Endothelial cell of umbilical vein (primary cell): ENCODE data around the gene BAD. TPM values are rescaled to one million over a fixed set of nuclear protein-coding genes. Genes with fewer than 3 reads are reported as not detected.

ENCODE experiments used
- BruUV-seq: library from RNA; stranded (reverse); fragments of 400-500 nt; replicated peaks from 2 replicates; lab custom pipeline; 2021; lab: Mats Ljungman, UMichigan
- CTCF ChIA-PET: fragments of 300-600, 350-600 bp; sonication (Branson Sonifier 250); formaldehyde crosslinking; loops from one replicate; lab custom pipeline; 2021; ENCODE audit warnings: antibody characterized with exemption, inconsistent platforms; lab: Charles Lee
- POLR2A ChIA-PET: fragments of 300-600, 350-600 bp; sonication (Branson Sonifier 250); formaldehyde crosslinking; loops from one replicate; lab custom pipeline; 2021; ENCODE audit warnings: antibody characterized with exemption, inconsistent platforms; lab: Charles Lee
- DNase-seq: peaks from one replicate; pipeline ENCODE4 v3.0.0-alpha.2; 2011; ENCODE audit warnings: low read depth, low spot score
- FAIRE-seq: peaks from 2 replicates; lab custom pipeline; 2011; peaks lifted over from hg19 to GRCh38; lab: Jason Lieb, UNC
- H2AFZ ChIP-seq: 2 replicates; pipeline ENCODE4 v1.6.0; 2012; ENCODE audit warnings: low read depth, low read length, control low read depth, inconsistent platforms
- H3K27ac ChIP-seq: 2 replicates; pipeline ENCODE4 v1.5.1; 2011; ENCODE audit warnings: low read depth, mild to moderate bottlenecking, control low read depth, low read length, moderate library complexity; ENCODE audit not compliant: insufficient read depth
- H3K27me3 ChIP-seq, 2 experiments: 2 replicates each; pipeline versions ENCODE4 v1.6.0 to v1.6.1; 2011; ENCODE audit warnings: low read length in 2 of 2, mixed read lengths in 1 of 2; ENCODE audit not compliant: control insufficient read depth in 2 of 2, insufficient read depth in 2 of 2
- H3K36me3 ChIP-seq, 2 experiments: 2 replicates in 1 of 2; 3 replicates in 1 of 2; pipeline ENCODE4 v1.5.1; 2011; ENCODE audit warnings: low read length in 2 of 2, mild to moderate bottlenecking in 1 of 2, moderate library complexity in 1 of 2; ENCODE audit not compliant: control insufficient read depth in 2 of 2, insufficient read depth in 2 of 2; ENCODE audit errors: extremely low read depth in 1 of 2
- H3K4me1 ChIP-seq: 3 replicates; pipeline ENCODE4 v1.5.1; 2011; ENCODE audit warnings: mild to moderate bottlenecking, low read length; ENCODE audit not compliant: control insufficient read depth, insufficient read depth; ENCODE audit errors: extremely low read depth
- H3K4me2 ChIP-seq: 2 replicates; pipeline ENCODE4 v1.6.1; 2011; ENCODE audit warnings: low read length, control low read depth, mixed read lengths; ENCODE audit not compliant: insufficient read depth
- H3K4me3 ChIP-seq, 3 experiments: fragments of 200-600 bp in 1 of 3; sonication (generic), shearing (Covaris generic) in 1 of 3; replicated peaks in 1 of 3; 2 replicates each; pipeline ENCODE4 v1.5.1; 2011 to 2016; ENCODE audit warnings: control low read depth in 3 of 3, low read length in 3 of 3, mild to moderate bottlenecking in 2 of 3, inconsistent platforms in 1 of 3, low read depth in 1 of 3, moderate library complexity in 1 of 3; ENCODE audit not compliant: insufficient read depth in 1 of 3
- H3K79me2 ChIP-seq: 2 replicates; pipeline ENCODE4 v1.6.0; 2012; ENCODE audit warnings: low read length, inconsistent platforms; ENCODE audit not compliant: control insufficient read depth, insufficient read depth
- H3K9ac ChIP-seq: replicated peaks from 2 replicates; pipeline ENCODE3; 2011; ENCODE audit warnings: low read length, control low read depth; ENCODE audit not compliant: insufficient read depth; ENCODE audit errors: extremely low read depth
- H3K9me1 ChIP-seq: replicated peaks from 3 replicates; pipeline ENCODE4 v1.6.0; 2011; ENCODE audit warnings: mild to moderate bottlenecking, low read length; ENCODE audit not compliant: control insufficient read depth, insufficient read depth; ENCODE audit errors: extremely low read depth
- H3K9me3 ChIP-seq: replicated peaks from 2 replicates; pipeline ENCODE4 v1.5.1; 2012; ENCODE audit warnings: low read length, inconsistent platforms; ENCODE audit not compliant: control insufficient read depth, insufficient read depth
- H4K20me1 ChIP-seq: replicated peaks from 2 replicates; pipeline ENCODE3; 2011; ENCODE audit warnings: mild to moderate bottlenecking, low read length; ENCODE audit not compliant: control insufficient read depth, insufficient read depth; ENCODE audit errors: extremely low read depth
- CTCF ChIP-seq, 2 donors: IDR thresholded peaks; 1 replicate in 1 of 2; 2 replicates in 1 of 2; pipeline ENCODE4 v1.5.1; 2011; ENCODE audit warnings: low read length in 2 of 2, mild to moderate bottlenecking in 2 of 2, moderate library complexity in 2 of 2, control low read depth in 1 of 2, inconsistent platforms in 1 of 2, low read depth in 1 of 2; ENCODE audit not compliant: insufficient read depth in 1 of 2; ENCODE audit errors: extremely low read depth in 1 of 2
- EZH2 ChIP-seq: IDR thresholded peaks from 2 replicates; pipeline ENCODE4 v1.6.1; 2012; ENCODE audit warnings: borderline replicate concordance, low read depth, mild to moderate bottlenecking, moderate library complexity, low read length, inconsistent platforms; ENCODE audit not compliant: severe bottlenecking
- FOS ChIP-seq: IDR thresholded peaks from 2 replicates; pipeline ENCODE4 v1.6.1; 2011; ENCODE audit warnings: mild to moderate bottlenecking, low read length, moderate library complexity, borderline replicate concordance; ENCODE audit not compliant: insufficient read depth
- GATA2 ChIP-seq: IDR thresholded peaks from 2 replicates; pipeline ENCODE4 v1.7.0; 2011; ENCODE audit warnings: low read depth, mild to moderate bottlenecking, moderate library complexity, mixed read lengths, low read length; ENCODE audit not compliant: insufficient read length, insufficient read depth
- JUN ChIP-seq: IDR thresholded peaks from 2 replicates; pipeline ENCODE4 v1.6.1; 2011; ENCODE audit warnings: borderline replicate concordance, low read depth; ENCODE audit not compliant: insufficient read length, insufficient read depth
- MAX ChIP-seq: IDR thresholded peaks from 2 replicates; pipeline ENCODE4 v1.6.1; 2011; ENCODE audit not compliant: insufficient read depth, insufficient read length
- MYC ChIP-seq: IDR thresholded peaks from one replicate; pipeline ENCODE4 v1.6.1; 2011; ENCODE audit warnings: mild to moderate bottlenecking, low read depth, low read length
- POLR2A ChIP-seq: IDR thresholded peaks from 2 replicates; pipeline ENCODE4 v1.6.1; 2012; ENCODE audit warnings: low read depth, mild to moderate bottlenecking, control low read depth, low read length
- POLR2AphosphoS5 ChIP-seq: IDR thresholded peaks from 2 replicates; pipeline ENCODE4 v1.6.1; 2012; ENCODE audit warnings: low read depth, mild to moderate bottlenecking, control low read depth, low read length, moderate library complexity; ENCODE audit not compliant: insufficient read depth
- dilution Hi-C: fragments of 300-500 bp; cut with MboI; formaldehyde crosslinking; loops from one replicate; pipeline ENCODE4 v1.15.0; 2019; ENCODE audit warnings: low sequenced_read_pairs; ENCODE audit not compliant: extremely low pct_ligation_motif_present
- intact Hi-C: fragments of 100-400 bp; cut with micrococcal nuclease; formaldehyde crosslinking; loops from one replicate; pipeline ENCODE4 v1.10.0; 2022
- polyA plus RNA-seq, 4 experiments: library from polyadenylated mRNA; depleted of rRNA in 3 of 4; stranded (reverse) in 3 of 4; unstranded in 1 of 4; fragments of >200 nt; gene quantifications; 2 replicates each; pipeline versions ENCODE4 v1.2.1 to v1.2.3, GENCODE V29; 2011 to 2012; ENCODE audit warnings: missing spikeins in 1 of 4
- total RNA-seq: library from RNA; stranded (reverse); gene quantifications from 2 replicates; pipeline ENCODE4 v1.2.3, GENCODE V29; 2021

Gene BAD
- total and polyA plus RNA-seq, 2 donors (not counting 3 experiments of a cell fraction or from before 2014, with no cell fraction given) = 65.3 to 88.0 TPM

- H3K9ac ChIP-seq = no peak overlapping the region
- H3K9me3 ChIP-seq = no peaks in the 10 kb centered on the region
- CTCF ChIA-PET = interaction anchor here (0.9 to 2.7 kb wide), 5 partner anchors 13 to 91 kb away, joined by 3 to 24 read pairs (median 5); partner anchors contain the start of genes CATSPERZ and PLCB3
- H3K4me1 ChIP-seq = peaks cover 46% of the 10 kb centered on the region
- intact Hi-C loops (no loop called here), dilution Hi-C loops (no loop called here)
- no peaks in the 10 kb centered on the region for H4K20me1 ChIP-seq
- no peaks in the 10 kb centered on the region for H3K9me1 ChIP-seq
- H3K27me3 ChIP-seq = no peaks in the 10 kb centered on the region
- no peak overlapping the region for H3K4me2 ChIP-seq
- no peaks in the 10 kb centered on the region for H3K79me2 ChIP-seq
- BruUV-seq = no TSS peak
- DNase-seq (no peak), FAIRE-seq (no peak)
- H2AFZ ChIP-seq = no peak overlapping the region
- POLR2A ChIA-PET = no interaction called here
- H3K36me3 ChIP-seq = peaks cover 10 to 27% of the 10 kb centered on the region in 2 experiments
- no peak overlapping the region for H3K27ac ChIP-seq
- TF ChIP-seq CTCF (IDR thresholded peaks at IDR 0.05; ENCODE audit: extremely low read depth in 1 of 2, insufficient read depth in 1 of 2, low read depth in 1 of 2, low read length in 2 of 2) (no peak), MYC (no peak), FOS (no peak), MAX (no peak), JUN (no peak), POLR2A (no peak), POLR2AphosphoS5 (no peak), GATA2 (no peak), EZH2 (no peak)
- no peak overlapping the region for H3K4me3 ChIP-seq
Measured at GRCh38 chr11:64264371-64264852, 20.1 kb downstream of the BAD start.
